GM21360 (cell line): ENCODE measurements around the gene FAM229B.

ENCODE experiments used
- ATAC-seq: cut with Tn5 transposase; IDR thresholded peaks from one replicate; pipeline ENCODE4 v1.9.1; 2021; ENCODE audit warnings: mild to moderate bottlenecking, moderate library complexity; ENCODE audit not compliant: unreplicated experiment

The FAM229B gene

GRCh38 chr6:112141707-112142106, 54.3 kb downstream of the FAM229B start:
- ATAC-seq: no peak

GRCh38 chr6:112144145-112144926, 56.9 kb downstream of the FAM229B start:
- ATAC-seq: no peak

GRCh38 chr6:112145080-112145573, 57.7 kb downstream of the FAM229B start:
- ATAC-seq: no peak

DNA sequence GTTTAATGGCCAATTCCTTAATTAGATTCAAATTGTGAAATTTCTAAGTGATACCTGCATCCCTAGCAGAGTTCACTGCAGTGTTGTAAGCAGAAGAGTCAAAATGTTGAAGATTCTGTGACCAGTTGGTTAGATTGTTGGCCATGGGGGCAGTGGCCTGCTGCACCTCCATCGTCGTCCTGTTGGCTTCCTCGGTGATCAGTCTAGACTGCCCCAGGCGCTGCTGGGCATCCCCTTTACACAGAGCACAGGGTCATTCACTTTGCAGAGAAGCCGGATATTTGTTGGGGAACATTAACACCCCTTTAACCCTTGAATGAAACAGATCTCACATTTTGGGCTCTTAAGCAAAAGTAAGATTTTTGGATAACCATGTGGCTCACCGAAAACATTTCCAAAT, 60.7 kb downstream of the FAM229B start:
- no peak for ATAC-seq

GRCh38 chr6:112149236-112149635, 61.8 kb downstream of the FAM229B start:
- no peak for ATAC-seq

GRCh38 chr6:112149719-112150263, 62.4 kb downstream of the FAM229B start:
- no peak for ATAC-seq

DNA sequence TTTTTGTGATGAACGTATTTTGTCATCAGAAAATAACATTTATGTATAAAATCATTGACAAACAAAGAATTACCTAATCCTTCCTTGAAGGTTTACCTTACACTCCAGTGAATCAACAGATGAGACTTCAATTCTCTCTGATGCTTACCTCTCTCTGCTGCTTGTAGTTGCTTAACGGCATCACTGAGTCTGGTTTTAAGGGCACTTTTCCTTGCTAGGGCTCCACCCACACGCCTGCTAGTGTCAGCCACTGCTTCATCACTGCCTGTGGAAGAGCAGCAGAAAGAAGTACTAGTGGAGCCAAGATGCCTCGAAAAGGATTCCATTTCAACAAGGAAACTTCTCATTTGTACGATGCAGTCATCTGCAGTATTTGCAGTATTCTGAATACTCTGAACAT, 63.0 kb downstream of the FAM229B start:
- ATAC-seq: no peak
